Stimulated activated naive B cell treated with anti-CD40 and anti-IgM and Interleukin-4, amounts not matched to agents 10 μg/mL and 1 μg/mL and 100 μg/mL, for 72 hours (primary cell): ENCODE results near the gene TIMP1.
"Not testable (repeated sequence)": the region's sequence is repeated elsewhere in the genome, so short reads cannot be mapped to it uniquely, and the experiment has no call there.

Source experiments
- ATAC-seq, 2 donors: fragments of 150-1000 bp; cut with Tn5 transposase; replicated peaks; 2 replicates each; pipeline ENCODE4 v1.10.0; 2021; ENCODE audit warnings: moderate library complexity in 1 of 2
- DNase-seq: peaks from one replicate; pipeline ENCODE4 v3.0.0; 2021
- H3K27ac Mint-ChIP-seq: one replicate; pipeline ENCODE4 v1.8.0; 2022; ENCODE audit warnings: mild to moderate bottlenecking, mixed read lengths
- H3K27me3 Mint-ChIP-seq, 2 donors: one replicate each; pipeline ENCODE4 v1.8.0; 2022; ENCODE audit warnings: mixed read lengths in 2 of 2
- H3K36me3 Mint-ChIP-seq, 2 donors: one replicate each; pipeline ENCODE4 v1.8.0; 2022; ENCODE audit warnings: mixed read lengths in 2 of 2, mild to moderate bottlenecking in 1 of 2
- H3K4me1 Mint-ChIP-seq, 2 donors: one replicate each; pipeline ENCODE4 v1.8.0; 2022; ENCODE audit warnings: mixed read lengths in 2 of 2, mild to moderate bottlenecking in 1 of 2
- H3K4me3 Mint-ChIP-seq, 2 donors: one replicate each; pipeline ENCODE4 v1.8.0; 2022; ENCODE audit warnings: mild to moderate bottlenecking in 2 of 2, mixed read lengths in 2 of 2, moderate library complexity in 1 of 2
- H3K9me3 Mint-ChIP-seq, 2 donors: one replicate each; pipeline ENCODE4 v1.8.0; 2022; ENCODE audit warnings: mixed read lengths in 2 of 2, mild to moderate bottlenecking in 1 of 2

TIMP1 gene

GRCh38 chrX:47579537-47579936 lies 2.7 kb upstream of the TIMP1 start:
- DNase-seq (no peak), ATAC-seq (peak in 1 of 2 donors; percentile 41)

GRCh38 chrX:47583240-47583861 lies 1.1 kb downstream of the TIMP1 start:
- Mint-ChIP-seq H3K27me3 (peaks cover 9 to 24% of the 10 kb centered on the region in 2 donors), H3K4me3 (peak overlapping the region; percentile 12 to 75), H3K36me3 (peaks cover 1 to 6% of the 10 kb centered on the region in 2 donors), H3K27ac (no peak overlapping the region), H3K9me3 (no peaks in the 10 kb centered on the region), H3K4me1 (peaks cover 17 to 25% of the 10 kb centered on the region in 2 donors)
- DNase-seq: no peak
- ATAC-seq: no peak

More at GRCh38 chrX:47579537-47579936, 2.7 kb upstream of the TIMP1 start:
- H3K4me1 Mint-ChIP-seq: peaks cover 18 to 25% of the 10 kb centered on the region in 2 donors
- H3K4me3 Mint-ChIP-seq: no peak overlapping the region
- peaks cover 15 to 42% of the 10 kb centered on the region in 2 donors for H3K27me3 Mint-ChIP-seq
- no peak overlapping the region for H3K27ac Mint-ChIP-seq
- peaks cover 1 to 3% of the 10 kb centered on the region in 2 donors for H3K36me3 Mint-ChIP-seq
- no peaks in the 10 kb centered on the region for H3K9me3 Mint-ChIP-seq

GRCh38 chrX:47584714-47585113 lies 2.5 kb downstream of the TIMP1 start:
- Mint-ChIP-seq H3K4me1 (peaks cover 14 to 21% of the 10 kb centered on the region in 2 donors), H3K9me3 (no peaks in the 10 kb centered on the region), H3K27ac (no peak overlapping the region), H3K36me3 (peaks cover 1 to 6% of the 10 kb centered on the region in 2 donors), H3K4me3 (no peak overlapping the region), H3K27me3 (peaks cover under 1 to 13% of the 10 kb centered on the region in 2 donors)
- no peak for ATAC-seq
- DNase-seq: no peak

- H3K4me3 Mint-ChIP-seq: no peak overlapping the region
- H3K27me3 Mint-ChIP-seq: peaks cover 0 to 10% of the 10 kb centered on the region in 2 donors
- no peak overlapping the region for H3K27ac Mint-ChIP-seq
- no peak for DNase-seq
- no peak for ATAC-seq
- peaks cover 14 to 21% of the 10 kb centered on the region in 2 donors for H3K4me1 Mint-ChIP-seq
- H3K36me3 Mint-ChIP-seq: peaks cover 1 to 6% of the 10 kb centered on the region in 2 donors
- H3K9me3 Mint-ChIP-seq: no peaks in the 10 kb centered on the region
These were observed 3.0 kb downstream of the TIMP1 start for GRCh38 chrX:47585273-47585672.

- Mint-ChIP-seq H3K9me3 (no peaks in the 10 kb centered on the region), H3K36me3 (peaks cover 1 to 6% of the 10 kb centered on the region in 2 donors), H3K27ac (no peak overlapping the region), H3K4me3 (no peak overlapping the region), H3K27me3 (peaks cover 0 to 10% of the 10 kb centered on the region in 2 donors), H3K4me1 (peaks cover 14 to 21% of the 10 kb centered on the region in 2 donors)
- DNase-seq (no peak), ATAC-seq (no peak)
These were observed 4.0 kb downstream of the TIMP1 start for GRCh38 chrX:47586043-47586787.

GRCh38 chrX:47587091-47587891 lies 5.1 kb downstream of the TIMP1 start:
- peaks cover 1 to 6% of the 10 kb centered on the region in 2 donors for H3K36me3 Mint-ChIP-seq
- H3K4me3 Mint-ChIP-seq: no peak overlapping the region
- DNase-seq (no peak), ATAC-seq (no peak)
- H3K27ac Mint-ChIP-seq: no peak overlapping the region
- peaks cover 0 to 10% of the 10 kb centered on the region in 2 donors for H3K27me3 Mint-ChIP-seq
- H3K4me1 Mint-ChIP-seq: peaks cover 9 to 13% of the 10 kb centered on the region in 2 donors
- no peaks in the 10 kb centered on the region for H3K9me3 Mint-ChIP-seq

GRCh38 chrX:47587906-47588735 lies 5.9 kb downstream of the TIMP1 start:
- DNase-seq (no peak), ATAC-seq (no peak)
- no peak overlapping the region for H3K27ac Mint-ChIP-seq
- H3K4me3 Mint-ChIP-seq: no peak overlapping the region
- H3K9me3 Mint-ChIP-seq: no peaks in the 10 kb centered on the region
- peaks cover 6 to 9% of the 10 kb centered on the region in 2 donors for H3K4me1 Mint-ChIP-seq
- peaks cover 1 to 6% of the 10 kb centered on the region in 2 donors for H3K36me3 Mint-ChIP-seq
- peaks cover 0 to 10% of the 10 kb centered on the region in 2 donors for H3K27me3 Mint-ChIP-seq

- DNase-seq: no peak
- Mint-ChIP-seq H3K27me3 (peaks cover 0 to under 1% of the 10 kb centered on the region in 2 donors), H3K36me3 (no peaks in the 10 kb centered on the region), H3K9me3 (no peaks in the 10 kb centered on the region), H3K4me3 (no peak overlapping the region), H3K27ac (no peak overlapping the region), H3K4me1 (no peaks in the 10 kb centered on the region)
- no peak for ATAC-seq
These were observed 8.7 kb downstream of the TIMP1 start for GRCh38 chrX:47590984-47591383.

GRCh38 chrX:47593522-47593921 lies 11.3 kb downstream of the TIMP1 start:
- H3K9me3 Mint-ChIP-seq: peaks cover 5 to 9% of the 10 kb centered on the region in 2 donors
- no peak overlapping the region for H3K27ac Mint-ChIP-seq
- H3K27me3 Mint-ChIP-seq: no peaks in the 10 kb centered on the region

GRCh38 chrX:47595716-47596251 lies 13.5 kb downstream of the TIMP1 start:
- Mint-ChIP-seq H3K27me3 (no peaks in the 10 kb centered on the region), H3K27ac (no peak overlapping the region), H3K36me3 (peaks cover 0 to 4% of the 10 kb centered on the region in 2 donors), H3K9me3 (peaks cover 5 to 20% of the 10 kb centered on the region in 2 donors), H3K4me1 (no peaks in the 10 kb centered on the region), H3K4me3 (no peak overlapping the region)
- DNase-seq (no peak), ATAC-seq (no peak)

More at GRCh38 chrX:47593522-47593921, 11.3 kb downstream of the TIMP1 start:
- Mint-ChIP-seq H3K4me3 (no peak overlapping the region), H3K4me1 (no peaks in the 10 kb centered on the region), H3K36me3 (peaks cover 0 to 4% of the 10 kb centered on the region in 2 donors)
- ATAC-seq (no peak), DNase-seq (no peak)

- no peaks in the 10 kb centered on the region for H3K4me1 Mint-ChIP-seq
- no peak for DNase-seq
- no peaks in the 10 kb centered on the region for H3K27me3 Mint-ChIP-seq
- H3K27ac Mint-ChIP-seq: no peak overlapping the region
- peaks cover 5 to 22% of the 10 kb centered on the region in 2 donors for H3K9me3 Mint-ChIP-seq
- no peak overlapping the region for H3K4me3 Mint-ChIP-seq
- H3K36me3 Mint-ChIP-seq: peaks cover 0 to 4% of the 10 kb centered on the region in 2 donors
- no peak for ATAC-seq
These were observed 14.0 kb downstream of the TIMP1 start for GRCh38 chrX:47596256-47596655.

GRCh38 chrX:47597222-47597621 lies 15.0 kb downstream of the TIMP1 start:
- no peaks in the 10 kb centered on the region for H3K27me3 Mint-ChIP-seq
- DNase-seq: no peak
- peaks cover 5 to 22% of the 10 kb centered on the region in 2 donors for H3K9me3 Mint-ChIP-seq
- H3K27ac Mint-ChIP-seq: no peak overlapping the region
- ATAC-seq: no peak
- H3K4me1 Mint-ChIP-seq: no peaks in the 10 kb centered on the region
- no peak overlapping the region for H3K4me3 Mint-ChIP-seq
- peaks cover 0 to 4% of the 10 kb centered on the region in 2 donors for H3K36me3 Mint-ChIP-seq

GRCh38 chrX:47603125-47603524 lies 20.9 kb downstream of the TIMP1 start:
- not testable (repeated sequence) for H3K36me3 Mint-ChIP-seq, H3K27me3 Mint-ChIP-seq

More at GRCh38 chrX:47603125-47603524, 20.9 kb downstream of the TIMP1 start:
- not testable (repeated sequence) for ATAC-seq, H3K4me3 Mint-ChIP-seq, DNase-seq, H3K27ac Mint-ChIP-seq, H3K4me1 Mint-ChIP-seq
- H3K9me3 Mint-ChIP-seq: peaks cover 0 to 14% of the 10 kb centered on the region in 2 donors
